CD4-positive, CD25-positive, alpha-beta regulatory T cell (primary cell): ENCODE measurements around the gene LSG1. TPM values are rescaled to one million over a fixed set of nuclear protein-coding genes. Genes with fewer than 3 reads are reported as not detected.

Experiments
- ATAC-seq, 2 donors: fragments of 150-1000 bp; cut with Tn5 transposase; one replicate each; pipeline ENCODE4 v1.10.0; 2021; ENCODE audit warnings: low read depth in 2 of 2, moderate number of reproducible peaks in 2 of 2, moderate library complexity in 1 of 2
- DNase-seq, 3 donors: peaks; one replicate each; pipeline versions ENCODE4 v3.0.0 to v3.0.0-alpha.2; 2012 to 2022; ENCODE audit warnings: mixed read lengths in 1 of 3
- H3K27ac ChIP-seq: one replicate; pipeline ENCODE4 v1.7.0; 2013; ENCODE audit warnings: mild to moderate bottlenecking, low read length; ENCODE audit not compliant: insufficient read depth, poor library complexity, severe bottlenecking
- H3K27me3 ChIP-seq: one replicate; pipeline ENCODE4 v1.7.0; 2013; ENCODE audit warnings: low read length; ENCODE audit not compliant: control insufficient read depth, insufficient read depth
- H3K36me3 ChIP-seq: one replicate; pipeline ENCODE4 v1.7.0; 2013; ENCODE audit warnings: mild to moderate bottlenecking, low read length, moderate library complexity; ENCODE audit not compliant: control insufficient read depth, insufficient read depth
- H3K4me1 ChIP-seq: 2 replicates; pipeline ENCODE4 v1.7.0; 2013; ENCODE audit warnings: mild to moderate bottlenecking, low read length; ENCODE audit not compliant: insufficient read depth, control insufficient read depth, poor library complexity, severe bottlenecking
- H3K4me3 ChIP-seq: one replicate; pipeline ENCODE4 v1.7.0; 2013; ENCODE audit warnings: low read depth, mild to moderate bottlenecking, low read length, moderate library complexity
- H3K9me3 ChIP-seq, 2 experiments: 1 replicate in 1 of 2; 2 replicates in 1 of 2; pipeline ENCODE4 v1.7.0; 2013; ENCODE audit warnings: low read length in 2 of 2, mild to moderate bottlenecking in 1 of 2, moderate library complexity in 1 of 2; ENCODE audit not compliant: control insufficient read depth in 2 of 2
- H3K27ac Mint-ChIP-seq, 3 donors: one replicate each; pipeline ENCODE4 v1.8.0; 2020 to 2022; ENCODE audit warnings: mild to moderate bottlenecking in 3 of 3, mixed read lengths in 3 of 3, moderate library complexity in 2 of 3
- H3K27me3 Mint-ChIP-seq: one replicate; pipeline ENCODE4 v1.8.0; 2022; ENCODE audit warnings: mild to moderate bottlenecking, mixed read lengths
- H3K36me3 Mint-ChIP-seq: one replicate; pipeline ENCODE4 v1.8.0; 2020; ENCODE audit warnings: mixed read lengths
- H3K4me1 Mint-ChIP-seq, 4 donors: one replicate each; pipeline ENCODE4 v1.8.0; 2020 to 2022; ENCODE audit warnings: mixed read lengths in 4 of 4, mild to moderate bottlenecking in 1 of 4
- H3K4me3 Mint-ChIP-seq, 4 donors: one replicate each; pipeline ENCODE4 v1.8.0; 2020 to 2022; ENCODE audit warnings: mild to moderate bottlenecking in 4 of 4, mixed read lengths in 4 of 4, moderate library complexity in 3 of 4
- H3K9me3 Mint-ChIP-seq, 7 donors: one replicate each; pipeline ENCODE4 v1.8.0; 2020 to 2022; ENCODE audit warnings: mixed read lengths in 7 of 7, mild to moderate bottlenecking in 3 of 7, moderate library complexity in 2 of 7
- polyA plus RNA-seq, 4 donors: library from polyadenylated mRNA; unstranded; fragments of 300-500 nt; fragmentation: Illumina TruSeq; gene quantifications; one replicate each; pipeline ENCODE4 v1.2.3, GENCODE V29; 2021
- total RNA-seq: library from RNA; stranded (reverse); gene quantifications from one replicate; pipeline ENCODE4 v1.2.3, GENCODE V29; 2022

Gene LSG1
- total and polyA plus RNA-seq, 5 donors from 2014 or later = 12.1 to 50.5 (median 21.8) TPM

DNA sequence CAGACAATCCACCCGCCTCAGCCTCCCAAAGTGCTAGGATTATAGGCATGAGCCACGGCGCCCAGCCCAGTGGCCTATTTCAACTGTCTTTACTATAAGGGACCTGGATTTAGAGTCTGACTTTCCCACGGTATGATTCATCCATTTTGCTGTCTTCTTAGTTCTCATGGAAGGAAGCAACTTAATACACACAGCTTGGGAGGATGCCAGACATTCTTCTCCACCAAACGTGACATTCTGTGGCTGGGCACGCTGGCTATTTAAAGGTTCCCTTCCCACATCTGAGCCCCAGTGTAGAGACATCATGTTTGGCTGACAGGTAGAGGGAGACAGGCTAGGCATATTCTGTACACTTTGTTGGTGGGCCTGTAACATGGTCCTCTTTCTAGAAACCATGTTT lies 39.9 kb upstream of the LSG1 start:
- Histone ChIP-seq H3K36me3 (no peaks in the 10 kb centered on the region), H3K27ac (no peak overlapping the region), H3K27me3 (peaks cover 3% of the 10 kb centered on the region), H3K4me3 (no peak overlapping the region), H3K9me3 (peaks cover 0 to 2% of the 10 kb centered on the region in 2 experiments), H3K4me1 (no peaks in the 10 kb centered on the region)
- ATAC-seq = no peak
- Mint-ChIP-seq H3K4me1 (no peaks in the 10 kb centered on the region), H3K9me3 (peaks cover 0 to 4% (median 2%) of the 10 kb centered on the region in 7 donors), H3K27ac (no peak overlapping the region), H3K36me3 (no peaks in the 10 kb centered on the region), H3K27me3 (peaks cover 31% of the 10 kb centered on the region), H3K4me3 (no peak overlapping the region)
- DNase-seq = no peak

DNA sequence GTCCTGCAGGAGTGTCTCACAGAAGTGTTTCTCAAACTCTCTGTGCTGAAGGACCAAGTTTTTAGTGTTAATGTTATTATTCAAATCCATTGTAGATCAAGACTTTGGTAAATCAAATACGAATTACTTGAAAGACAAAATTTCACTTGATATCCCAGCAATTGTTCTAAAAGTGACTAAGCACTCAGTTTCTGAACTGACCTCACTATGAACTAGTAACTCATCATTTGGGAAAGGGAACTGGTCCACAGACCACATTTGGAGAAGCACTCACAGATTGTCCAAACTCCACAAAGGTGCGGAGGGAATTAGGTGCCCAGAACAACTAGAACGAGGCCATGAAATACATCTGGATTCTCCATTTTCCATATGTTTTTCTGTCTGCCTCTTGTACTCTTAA lies 39.3 kb upstream of the LSG1 start:
- no peaks in the 10 kb centered on the region for H3K36me3 ChIP-seq
- H3K27ac ChIP-seq = no peak overlapping the region
- Mint-ChIP-seq H3K4me1 (no peaks in the 10 kb centered on the region), H3K27ac (no peak overlapping the region), H3K27me3 (peaks cover 31% of the 10 kb centered on the region), H3K4me3 (no peak overlapping the region), H3K9me3 (peaks cover 0 to 4% (median 2%) of the 10 kb centered on the region in 7 donors), H3K36me3 (no peaks in the 10 kb centered on the region)
- H3K27me3 ChIP-seq = peaks cover 3% of the 10 kb centered on the region
- peaks cover 0 to 2% of the 10 kb centered on the region in 2 experiments for H3K9me3 ChIP-seq
- DNase-seq (no peak), ATAC-seq (no peak)
- no peaks in the 10 kb centered on the region for H3K4me1 ChIP-seq
- no peak overlapping the region for H3K4me3 ChIP-seq

DNA sequence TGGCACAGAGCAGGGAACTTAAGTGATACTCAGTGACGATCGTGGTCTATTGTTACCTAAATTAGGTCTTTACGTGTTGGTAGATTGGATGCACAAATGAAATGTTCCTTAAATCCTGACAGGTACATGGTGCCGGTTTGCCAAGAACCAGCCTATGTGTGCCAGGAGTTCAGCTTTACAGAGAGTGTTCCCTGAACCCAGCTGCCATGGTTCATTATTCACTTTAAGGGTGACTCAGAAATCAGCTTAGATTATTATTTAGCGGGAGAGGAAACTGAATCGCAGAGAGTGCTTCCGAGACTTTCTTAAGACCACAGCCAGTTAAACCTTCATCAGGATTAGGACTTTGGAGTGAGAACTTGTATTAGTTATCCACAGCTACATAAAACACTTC lies 35.2 kb upstream of the LSG1 start:
- H3K4me3 ChIP-seq = no peak overlapping the region
- no peak for ATAC-seq
- no peaks in the 10 kb centered on the region for H3K36me3 Mint-ChIP-seq
- H3K4me1 Mint-ChIP-seq = no peaks in the 10 kb centered on the region
- H3K36me3 ChIP-seq = no peaks in the 10 kb centered on the region
- no peak overlapping the region for H3K27ac ChIP-seq
- peaks cover 0 to 4% (median 2%) of the 10 kb centered on the region in 7 donors for H3K9me3 Mint-ChIP-seq
- peaks cover 36% of the 10 kb centered on the region for H3K27me3 Mint-ChIP-seq
- peaks cover 0 to 2% of the 10 kb centered on the region in 2 experiments for H3K9me3 ChIP-seq
- no peaks in the 10 kb centered on the region for H3K4me1 ChIP-seq
- no peaks in the 10 kb centered on the region for H3K27me3 ChIP-seq
- DNase-seq = no peak
- H3K4me3 Mint-ChIP-seq = no peak overlapping the region
- no peak overlapping the region for H3K27ac Mint-ChIP-seq

DNA sequence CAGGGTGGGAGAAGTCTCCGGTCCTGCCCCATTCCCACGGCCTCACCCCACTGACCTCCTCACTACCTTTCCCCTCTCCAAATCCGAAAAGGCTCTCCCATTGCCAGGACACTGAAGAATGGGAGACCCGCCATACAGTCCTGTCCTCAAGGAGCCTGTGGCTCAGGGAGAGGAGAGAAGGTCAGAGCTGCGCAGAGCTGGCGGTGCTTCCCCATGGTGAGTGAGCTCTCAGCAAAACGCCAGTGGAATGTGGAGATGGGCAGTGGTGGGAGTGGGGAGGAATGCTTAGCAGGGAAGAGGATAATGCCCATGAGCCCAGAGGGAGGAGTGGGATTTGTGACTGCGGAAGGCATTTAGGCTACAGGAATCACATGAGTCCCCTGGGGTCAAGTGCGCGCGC lies 33.8 kb upstream of the LSG1 start:
- Histone ChIP-seq H3K27me3 (no peaks in the 10 kb centered on the region), H3K4me3 (no peak overlapping the region), H3K27ac (no peak overlapping the region), H3K36me3 (no peaks in the 10 kb centered on the region), H3K9me3 (peaks cover 0 to 2% of the 10 kb centered on the region in 2 experiments), H3K4me1 (no peaks in the 10 kb centered on the region)
- Mint-ChIP-seq H3K27me3 (peaks cover 24% of the 10 kb centered on the region), H3K36me3 (no peaks in the 10 kb centered on the region), H3K27ac (peak overlapping the region in 1 of 3 donors; percentile 35), H3K9me3 (peaks cover 0 to 4% (median 2%) of the 10 kb centered on the region in 7 donors), H3K4me3 (no peak overlapping the region), H3K4me1 (no peaks in the 10 kb centered on the region)
- ATAC-seq (no peak), DNase-seq (no peak)

DNA sequence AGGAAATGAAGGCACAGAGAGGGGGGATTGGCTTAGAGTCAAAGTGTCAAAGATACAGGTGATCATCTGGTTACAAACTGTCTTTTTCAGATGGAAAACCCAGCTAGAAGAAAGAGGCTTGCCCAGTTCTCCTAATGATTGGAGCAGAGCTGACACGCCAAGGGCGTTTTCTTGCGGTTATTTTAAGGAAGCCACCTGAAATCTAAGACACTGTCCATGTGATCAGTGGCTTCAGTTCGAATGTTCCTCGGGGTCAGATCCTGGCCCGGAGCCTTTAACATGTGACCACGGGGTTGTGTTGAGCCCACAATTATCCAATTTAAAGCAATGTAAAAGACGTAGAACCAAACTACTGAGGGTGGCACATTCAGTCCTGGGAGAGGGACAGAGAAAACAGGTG lies 33.2 kb upstream of the LSG1 start:
- no peaks in the 10 kb centered on the region for H3K36me3 Mint-ChIP-seq
- H3K36me3 ChIP-seq = no peaks in the 10 kb centered on the region
- peaks cover 0 to 5% (median 2%) of the 10 kb centered on the region in 7 donors for H3K9me3 Mint-ChIP-seq
- no peaks in the 10 kb centered on the region for H3K4me1 Mint-ChIP-seq
- no peak for ATAC-seq
- peaks cover 24% of the 10 kb centered on the region for H3K27me3 Mint-ChIP-seq
- no peak overlapping the region for H3K27ac Mint-ChIP-seq
- H3K27me3 ChIP-seq = no peaks in the 10 kb centered on the region
- peaks cover 0 to 2% of the 10 kb centered on the region in 2 experiments for H3K9me3 ChIP-seq
- H3K4me3 ChIP-seq = no peak overlapping the region
- no peak for DNase-seq
- no peak overlapping the region for H3K4me3 Mint-ChIP-seq
- no peaks in the 10 kb centered on the region for H3K4me1 ChIP-seq
- H3K27ac ChIP-seq = no peak overlapping the region

DNA sequence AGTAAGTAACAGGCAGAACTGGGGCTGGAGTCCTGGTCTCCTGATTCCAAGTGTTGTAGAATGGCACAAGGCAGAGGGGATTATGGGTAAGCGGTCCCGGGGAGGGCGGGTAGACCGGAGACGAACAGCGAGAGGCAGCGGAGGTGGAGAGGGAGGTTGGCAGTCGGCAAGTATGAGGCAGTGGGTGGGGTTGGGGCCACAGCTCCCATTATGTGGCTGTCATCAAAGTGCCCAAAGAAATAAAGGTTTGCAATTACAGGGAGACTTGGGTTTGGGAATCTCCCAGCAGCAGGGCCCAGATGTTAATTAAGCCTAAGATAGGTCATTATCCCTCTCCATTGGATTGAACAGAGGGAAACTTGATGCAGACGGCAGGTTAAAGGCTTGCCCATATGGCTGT lies 30.6 kb upstream of the LSG1 start:
- H3K27ac Mint-ChIP-seq = no peak overlapping the region
- DNase-seq = no peak
- no peaks in the 10 kb centered on the region for H3K36me3 ChIP-seq
- no peaks in the 10 kb centered on the region for H3K4me1 Mint-ChIP-seq
- H3K27me3 Mint-ChIP-seq = peaks cover 23% of the 10 kb centered on the region
- H3K27me3 ChIP-seq = peaks cover 2% of the 10 kb centered on the region
- H3K4me1 ChIP-seq = no peaks in the 10 kb centered on the region
- H3K36me3 Mint-ChIP-seq = no peaks in the 10 kb centered on the region
- H3K9me3 ChIP-seq = peaks cover 3 to 7% of the 10 kb centered on the region in 2 experiments
- no peak for ATAC-seq
- peaks cover 0 to 11% (median 0%) of the 10 kb centered on the region in 7 donors for H3K9me3 Mint-ChIP-seq
- no peak overlapping the region for H3K4me3 ChIP-seq
- no peak overlapping the region for H3K4me3 Mint-ChIP-seq
- H3K27ac ChIP-seq = no peak overlapping the region

DNA sequence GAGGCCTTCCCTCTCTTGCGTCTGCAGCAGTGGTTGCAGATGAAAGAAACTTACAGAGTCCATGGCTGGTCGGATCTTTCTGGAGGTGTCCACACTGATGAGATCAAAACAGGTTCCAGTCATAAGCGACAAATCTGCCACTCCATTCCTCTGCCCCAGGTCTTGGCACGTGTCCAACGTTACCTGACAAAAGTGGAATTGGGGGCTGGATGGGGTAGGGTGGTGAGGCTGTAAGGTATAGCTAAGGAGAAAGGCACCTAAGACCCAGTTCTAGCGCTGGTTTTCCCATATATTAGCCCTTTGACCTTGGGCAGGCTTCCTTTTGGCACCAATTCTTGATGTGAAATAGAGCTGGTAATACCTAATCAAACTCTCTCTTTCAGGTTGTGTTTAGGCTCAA lies 24.7 kb upstream of the LSG1 start:
- DNase-seq = no peak
- Histone ChIP-seq H3K36me3 (no peaks in the 10 kb centered on the region), H3K9me3 (peaks cover 3 to 7% of the 10 kb centered on the region in 2 experiments), H3K4me1 (no peaks in the 10 kb centered on the region), H3K27me3 (peaks cover 2% of the 10 kb centered on the region), H3K27ac (no peak overlapping the region), H3K4me3 (no peak overlapping the region)
- no peak for ATAC-seq
- Mint-ChIP-seq H3K27me3 (peaks cover 44% of the 10 kb centered on the region), H3K4me1 (no peaks in the 10 kb centered on the region), H3K27ac (no peak overlapping the region), H3K36me3 (no peaks in the 10 kb centered on the region), H3K4me3 (no peak overlapping the region), H3K9me3 (peaks cover 0 to 11% (median 2%) of the 10 kb centered on the region in 7 donors)

DNA sequence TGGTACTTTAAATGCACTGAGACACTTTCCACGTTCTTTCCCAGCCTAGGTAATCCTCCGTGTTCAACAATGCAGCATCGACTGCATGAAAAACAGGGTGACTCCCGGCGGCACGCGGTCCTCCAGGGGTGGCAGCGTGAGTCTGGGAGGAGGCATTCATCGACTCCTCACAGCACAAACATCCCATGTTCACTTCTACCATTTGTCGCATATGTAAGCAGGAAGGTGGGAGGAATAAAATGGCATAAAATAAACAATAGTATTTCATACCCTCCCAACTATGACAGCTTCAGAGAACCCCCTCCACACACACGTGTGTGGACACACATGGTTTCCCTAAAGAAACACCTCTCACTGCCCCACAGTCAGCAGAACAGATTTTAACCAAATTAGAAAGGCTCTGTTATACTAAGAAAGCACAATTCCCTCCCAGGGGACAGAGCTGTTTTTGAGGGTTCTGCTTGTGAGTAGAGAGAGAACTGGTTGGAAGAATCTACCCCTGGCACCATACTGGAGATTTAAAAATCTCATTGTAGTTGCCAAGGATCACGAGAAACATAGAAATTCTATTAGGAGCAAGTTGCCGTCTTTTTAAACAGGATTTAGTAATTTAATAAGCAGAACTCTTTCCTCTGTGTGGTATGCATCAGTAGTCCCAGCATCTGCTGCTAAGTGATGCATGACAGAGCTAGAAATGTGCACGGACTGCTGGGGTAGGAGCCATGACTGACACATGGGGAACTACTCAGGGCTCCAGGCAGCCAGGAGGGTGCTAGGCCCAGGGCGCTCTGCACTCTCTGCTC lies 19.7 kb upstream of the LSG1 start:
- Mint-ChIP-seq H3K4me1 (peaks cover 0 to 20% (median 15%) of the 10 kb centered on the region in 4 donors), H3K36me3 (no peaks in the 10 kb centered on the region), H3K9me3 (peaks cover 0 to 2% (median 0%) of the 10 kb centered on the region in 7 donors), H3K4me3 (peak overlapping the region in 1 of 4 donors; percentile 44), H3K27me3 (peaks cover 29% of the 10 kb centered on the region), H3K27ac (no peak overlapping the region)
- ATAC-seq (no peak), DNase-seq (no peak)
- no peak overlapping the region for H3K27ac ChIP-seq
- peaks cover 25% of the 10 kb centered on the region for H3K4me1 ChIP-seq
- no peak overlapping the region for H3K4me3 ChIP-seq
- no peaks in the 10 kb centered on the region for H3K9me3 ChIP-seq
- H3K36me3 ChIP-seq = no peaks in the 10 kb centered on the region
- H3K27me3 ChIP-seq = no peaks in the 10 kb centered on the region
